Measurements from ENCODE around the gene TEX9.

The TEX9 gene

DNA sequence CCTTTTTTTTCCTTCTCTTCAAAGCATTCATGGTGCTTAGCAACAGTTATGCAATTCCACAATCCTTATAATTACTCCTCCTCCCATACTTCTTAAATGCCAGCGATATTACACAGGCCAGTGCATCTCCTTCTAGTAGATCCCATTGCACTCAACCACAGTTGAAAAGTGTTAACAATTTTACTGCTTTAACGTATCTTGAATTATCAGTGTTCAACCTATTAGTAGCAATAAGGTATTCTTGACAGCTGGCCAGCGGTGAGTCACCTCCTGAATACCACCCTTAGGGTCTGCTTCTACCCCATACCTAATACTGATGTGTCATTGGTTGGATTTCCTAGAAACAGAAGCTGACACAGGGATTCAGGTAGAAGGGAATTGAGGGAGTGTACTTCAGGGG lies 24.0 kb upstream of the TEX9 start:
- no peak overlapping the region for H3K27ac ChIP-seq (ENCODE audit: low read depth, low read length)
- H3K79me2 ChIP-seq (ENCODE audit: control insufficient read depth, insufficient read depth, low read length, unreplicated experiment), result no peaks in the 10 kb centered on the region
- H2AFZ ChIP-seq (ENCODE audit: low read length, unreplicated experiment), result no peak overlapping the region
- no peaks in the 10 kb centered on the region for H3K36me3 ChIP-seq (ENCODE audit: insufficient read depth, low read length)
- H3K4me1 ChIP-seq (ENCODE audit: control insufficient read depth, insufficient read depth, low read length, unreplicated experiment), result no peaks in the 10 kb centered on the region
- H3K4me3 ChIP-seq (ENCODE audit: low read depth, low read length), result no peak overlapping the region
- no peaks in the 10 kb centered on the region for H3K27me3 ChIP-seq (ENCODE audit: insufficient read depth, low read length)

- H2AFZ ChIP-seq (ENCODE audit: low read length, unreplicated experiment), result no peak overlapping the region
- no peaks in the 10 kb centered on the region for H3K36me3 ChIP-seq (ENCODE audit: insufficient read depth, low read length)
- H3K4me3 ChIP-seq (ENCODE audit: low read depth, low read length), result no peak overlapping the region
- H3K79me2 ChIP-seq (ENCODE audit: control insufficient read depth, insufficient read depth, low read length, unreplicated experiment), result no peaks in the 10 kb centered on the region
- H3K27me3 ChIP-seq (ENCODE audit: insufficient read depth, low read length), result no peaks in the 10 kb centered on the region
- no peak overlapping the region for H3K27ac ChIP-seq (ENCODE audit: low read depth, low read length)
- no peaks in the 10 kb centered on the region for H3K4me1 ChIP-seq (ENCODE audit: control insufficient read depth, insufficient read depth, low read length, unreplicated experiment)
These were observed 22.6 kb upstream of the TEX9 start for GRCh38 chr15:56342653-56343052.

DNA sequence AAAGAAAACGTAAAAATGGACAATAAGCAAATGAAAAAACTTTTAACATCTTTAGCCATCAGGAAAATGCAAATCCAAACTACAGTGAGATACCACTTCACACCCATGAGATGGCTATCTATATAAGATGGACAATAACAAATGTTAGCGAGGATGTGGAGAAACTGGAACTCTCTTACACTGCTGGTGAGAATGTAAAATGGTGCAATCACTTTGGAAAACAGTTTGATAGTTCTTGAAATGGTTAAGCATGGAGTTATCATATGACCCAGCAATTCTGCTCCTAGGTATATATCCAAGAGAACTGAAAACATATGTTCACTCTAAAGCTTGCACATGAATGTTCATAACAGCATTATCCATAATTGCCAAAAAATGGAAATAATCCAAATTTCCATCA lies 21.3 kb upstream of the TEX9 start:
- Histone ChIP-seq H3K79me2 (ENCODE audit: control insufficient read depth, insufficient read depth, low read length, unreplicated experiment) (no peaks in the 10 kb centered on the region), H2AFZ (ENCODE audit: low read length, unreplicated experiment) (no peak overlapping the region), H3K27me3 (ENCODE audit: insufficient read depth, low read length) (no peaks in the 10 kb centered on the region), H3K36me3 (ENCODE audit: insufficient read depth, low read length) (no peaks in the 10 kb centered on the region), H3K4me3 (ENCODE audit: low read depth, low read length) (no peak overlapping the region), H3K27ac (ENCODE audit: low read depth, low read length) (no peak overlapping the region), H3K4me1 (ENCODE audit: control insufficient read depth, insufficient read depth, low read length, unreplicated experiment) (no peaks in the 10 kb centered on the region)

GRCh38 chr15:56344336-56344735 lies 20.9 kb upstream of the TEX9 start:
- Histone ChIP-seq H2AFZ (ENCODE audit: low read length, unreplicated experiment) (no peak overlapping the region), H3K36me3 (ENCODE audit: insufficient read depth, low read length) (no peaks in the 10 kb centered on the region), H3K27ac (ENCODE audit: low read depth, low read length) (no peak overlapping the region), H3K79me2 (ENCODE audit: control insufficient read depth, insufficient read depth, low read length, unreplicated experiment) (no peaks in the 10 kb centered on the region), H3K4me1 (ENCODE audit: control insufficient read depth, insufficient read depth, low read length, unreplicated experiment) (no peaks in the 10 kb centered on the region), H3K27me3 (ENCODE audit: insufficient read depth, low read length) (no peaks in the 10 kb centered on the region), H3K4me3 (ENCODE audit: low read depth, low read length) (no peak overlapping the region)

DNA sequence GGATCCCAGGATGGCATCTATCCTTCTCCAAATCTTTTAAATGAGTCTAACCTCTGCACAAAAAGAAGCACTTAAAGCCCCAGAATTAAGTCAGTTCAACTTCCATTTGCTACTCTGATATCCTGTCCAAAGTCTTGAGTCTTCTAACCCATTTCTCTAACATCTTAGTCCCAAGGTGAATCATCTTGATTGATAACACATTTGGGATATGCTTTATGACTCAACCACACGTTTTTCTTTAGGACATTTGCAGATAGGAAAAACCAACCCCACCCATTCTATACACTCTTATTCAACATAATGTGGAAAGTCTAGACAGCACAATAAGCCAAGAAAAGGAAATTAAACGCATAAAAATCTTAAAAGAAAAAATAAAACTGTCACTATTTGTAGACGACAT lies 18.8 kb upstream of the TEX9 start:
- Histone ChIP-seq H3K36me3 (ENCODE audit: insufficient read depth, low read length) (no peaks in the 10 kb centered on the region), H3K27me3 (ENCODE audit: insufficient read depth, low read length) (no peaks in the 10 kb centered on the region), H3K27ac (ENCODE audit: low read depth, low read length) (no peak overlapping the region), H2AFZ (ENCODE audit: low read length, unreplicated experiment) (no peak overlapping the region), H3K4me3 (ENCODE audit: low read depth, low read length) (no peak overlapping the region), H3K79me2 (ENCODE audit: control insufficient read depth, insufficient read depth, low read length, unreplicated experiment) (no peaks in the 10 kb centered on the region), H3K4me1 (ENCODE audit: control insufficient read depth, insufficient read depth, low read length, unreplicated experiment) (no peaks in the 10 kb centered on the region)

DNA sequence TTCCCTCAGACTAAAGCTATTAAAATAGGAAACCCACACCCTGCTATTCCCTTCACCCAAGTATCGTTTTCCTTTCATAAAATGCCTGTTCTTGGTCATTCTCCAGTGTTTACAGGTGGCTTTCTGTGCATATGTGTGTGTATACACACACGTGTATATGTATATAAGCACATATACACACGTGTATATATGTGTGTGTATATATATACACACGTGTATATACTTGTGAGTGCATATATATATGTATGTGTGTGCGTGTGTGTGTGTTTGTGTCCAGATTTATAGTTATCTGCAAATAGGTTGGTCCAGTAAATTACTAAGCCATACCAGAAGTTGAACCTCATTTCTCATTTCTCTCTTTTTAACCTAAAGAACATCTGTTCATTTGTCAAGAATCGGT lies 15.7 kb upstream of the TEX9 start:
- H3K27me3 ChIP-seq (ENCODE audit: insufficient read depth, low read length), result no peaks in the 10 kb centered on the region
- H3K27ac ChIP-seq (ENCODE audit: low read depth, low read length), result no peak overlapping the region

DNA sequence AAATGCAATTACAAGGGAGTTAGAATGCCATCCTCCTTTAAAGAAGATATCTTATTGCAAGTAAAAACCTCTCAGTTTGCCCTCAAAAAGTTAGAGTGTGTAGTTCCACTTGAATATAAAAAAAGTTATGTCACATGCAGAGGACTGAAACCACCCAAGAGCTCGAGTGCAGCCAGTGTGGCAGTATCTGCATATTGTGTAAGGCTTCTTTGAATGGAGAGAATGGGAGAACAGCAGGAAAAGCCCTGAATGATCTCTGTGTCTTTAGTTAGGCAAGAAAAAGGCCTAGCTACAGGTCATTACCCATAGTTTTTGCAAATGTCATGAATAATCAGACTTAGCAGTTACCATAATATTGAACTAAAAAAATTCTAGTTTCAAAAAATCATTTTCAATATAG lies 13.9 kb upstream of the TEX9 start:
- Histone ChIP-seq H3K79me2 (ENCODE audit: control insufficient read depth, insufficient read depth, low read length, unreplicated experiment) (no peaks in the 10 kb centered on the region), H3K36me3 (ENCODE audit: insufficient read depth, low read length) (no peaks in the 10 kb centered on the region), H2AFZ (ENCODE audit: low read length, unreplicated experiment) (no peak overlapping the region), H3K27ac (ENCODE audit: low read depth, low read length) (no peak overlapping the region), H3K4me1 (ENCODE audit: control insufficient read depth, insufficient read depth, low read length, unreplicated experiment) (peaks cover 19% of the 10 kb centered on the region), H3K27me3 (ENCODE audit: insufficient read depth, low read length) (no peaks in the 10 kb centered on the region), H3K4me3 (ENCODE audit: low read depth, low read length) (no peak overlapping the region)

More for the DNA sequence above, 15.7 kb upstream of the TEX9 start:
- peaks cover 18% of the 10 kb centered on the region for H3K4me1 ChIP-seq (ENCODE audit: control insufficient read depth, insufficient read depth, low read length, unreplicated experiment)
- H3K4me3 ChIP-seq (ENCODE audit: low read depth, low read length), result no peak overlapping the region
- H3K36me3 ChIP-seq (ENCODE audit: insufficient read depth, low read length), result no peaks in the 10 kb centered on the region
- H3K79me2 ChIP-seq (ENCODE audit: control insufficient read depth, insufficient read depth, low read length, unreplicated experiment), result no peaks in the 10 kb centered on the region
- no peak overlapping the region for H2AFZ ChIP-seq (ENCODE audit: low read length, unreplicated experiment)

GRCh38 chr15:56351957-56352506 lies 13.2 kb upstream of the TEX9 start:
- no peaks in the 10 kb centered on the region for H3K27me3 ChIP-seq (ENCODE audit: insufficient read depth, low read length)
- no peak overlapping the region for H3K4me3 ChIP-seq (ENCODE audit: low read depth, low read length)
- no peaks in the 10 kb centered on the region for H3K79me2 ChIP-seq (ENCODE audit: control insufficient read depth, insufficient read depth, low read length, unreplicated experiment)
- H3K4me1 ChIP-seq (ENCODE audit: control insufficient read depth, insufficient read depth, low read length, unreplicated experiment), result peaks cover 25% of the 10 kb centered on the region
- no peak overlapping the region for H2AFZ ChIP-seq (ENCODE audit: low read length, unreplicated experiment)
- H3K36me3 ChIP-seq (ENCODE audit: insufficient read depth, low read length), result no peaks in the 10 kb centered on the region
- no peak overlapping the region for H3K27ac ChIP-seq (ENCODE audit: low read depth, low read length)

GRCh38 chr15:56353119-56353518 lies 12.1 kb upstream of the TEX9 start:
- Histone ChIP-seq H3K27me3 (ENCODE audit: insufficient read depth, low read length) (no peaks in the 10 kb centered on the region), H3K4me1 (ENCODE audit: control insufficient read depth, insufficient read depth, low read length, unreplicated experiment) (peaks cover 26% of the 10 kb centered on the region), H3K4me3 (ENCODE audit: low read depth, low read length) (no peak overlapping the region), H3K36me3 (ENCODE audit: insufficient read depth, low read length) (no peaks in the 10 kb centered on the region), H3K79me2 (ENCODE audit: control insufficient read depth, insufficient read depth, low read length, unreplicated experiment) (no peaks in the 10 kb centered on the region), H2AFZ (ENCODE audit: low read length, unreplicated experiment) (no peak overlapping the region), H3K27ac (ENCODE audit: low read depth, low read length) (peak overlapping the region; percentile 52)

GRCh38 chr15:56353740-56354139 lies 11.5 kb upstream of the TEX9 start:
- peaks cover 26% of the 10 kb centered on the region for H3K4me1 ChIP-seq (ENCODE audit: control insufficient read depth, insufficient read depth, low read length, unreplicated experiment)
- no peaks in the 10 kb centered on the region for H3K79me2 ChIP-seq (ENCODE audit: control insufficient read depth, insufficient read depth, low read length, unreplicated experiment)
- H3K36me3 ChIP-seq (ENCODE audit: insufficient read depth, low read length), result no peaks in the 10 kb centered on the region
- no peak overlapping the region for H3K4me3 ChIP-seq (ENCODE audit: low read depth, low read length)
- H3K27ac ChIP-seq (ENCODE audit: low read depth, low read length), result peak overlapping the region; percentile 52
- no peaks in the 10 kb centered on the region for H3K27me3 ChIP-seq (ENCODE audit: insufficient read depth, low read length)
- peak overlapping the region; percentile 45 for H2AFZ ChIP-seq (ENCODE audit: low read length, unreplicated experiment)

- no peaks in the 10 kb centered on the region for H3K79me2 ChIP-seq (ENCODE audit: control insufficient read depth, insufficient read depth, low read length, unreplicated experiment)
- no peaks in the 10 kb centered on the region for H3K36me3 ChIP-seq (ENCODE audit: insufficient read depth, low read length)
- no peak overlapping the region for H2AFZ ChIP-seq (ENCODE audit: low read length, unreplicated experiment)
- no peak overlapping the region for H3K4me3 ChIP-seq (ENCODE audit: low read depth, low read length)
- H3K4me1 ChIP-seq (ENCODE audit: control insufficient read depth, insufficient read depth, low read length, unreplicated experiment), result peaks cover 26% of the 10 kb centered on the region
- no peaks in the 10 kb centered on the region for H3K27me3 ChIP-seq (ENCODE audit: insufficient read depth, low read length)
- no peak overlapping the region for H3K27ac ChIP-seq (ENCODE audit: low read depth, low read length)
These were observed 8.6 kb upstream of the TEX9 start for GRCh38 chr15:56356616-56357015.
